Measurements from ENCODE around the gene MSI2. TPM values are rescaled to one million over a fixed set of nuclear protein-coding genes. Genes with fewer than 3 reads are reported as not detected.

Gene MSI2
- total RNA-seq, 4 donors from 2014 or later, result 60.7 to 101 (median 70.9) TPM

DNA sequence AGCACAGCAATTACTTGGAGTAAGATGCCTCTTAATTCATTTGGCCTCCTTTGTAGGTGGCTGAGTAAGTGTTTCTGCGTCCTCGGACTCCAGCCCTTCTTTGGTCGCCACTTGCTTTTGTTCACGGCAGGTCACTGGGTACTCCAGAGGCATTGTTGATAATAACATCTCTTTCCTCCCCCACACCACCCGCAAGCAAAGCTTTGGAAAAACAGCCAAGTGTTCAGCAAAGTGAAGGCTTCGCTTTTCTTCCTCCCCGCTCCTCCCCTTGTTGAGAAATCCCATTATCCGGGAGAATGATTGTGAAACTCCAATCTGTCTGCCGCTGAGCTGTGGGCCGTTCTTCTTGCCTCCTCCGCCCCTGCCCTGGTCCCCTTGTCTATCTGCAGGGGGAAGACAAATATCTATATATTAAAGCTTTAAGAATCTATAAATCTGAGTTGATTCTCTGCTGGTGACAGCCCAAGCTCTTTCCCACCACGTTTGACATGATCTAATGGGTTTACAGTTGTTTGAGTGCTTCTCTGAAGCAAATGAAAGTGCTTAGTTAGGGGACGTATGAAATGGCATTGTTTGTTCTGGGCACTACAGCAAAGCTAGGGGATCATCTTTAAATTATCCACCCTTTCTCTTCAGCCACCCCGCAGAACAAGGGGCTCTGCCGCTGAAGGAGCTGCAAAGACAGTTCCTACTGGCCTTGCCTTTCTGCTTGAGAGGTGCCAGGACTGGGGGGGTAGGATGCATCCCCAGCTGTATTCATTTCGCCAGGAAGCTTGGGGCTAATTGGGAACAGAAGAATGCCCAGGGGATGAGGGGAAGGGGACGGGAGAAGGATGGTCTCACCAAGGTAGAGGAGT, 321.7 kb downstream of the MSI2 start:
- intact Hi-C loops (cut with DNase I), result no loop called here

DNA sequence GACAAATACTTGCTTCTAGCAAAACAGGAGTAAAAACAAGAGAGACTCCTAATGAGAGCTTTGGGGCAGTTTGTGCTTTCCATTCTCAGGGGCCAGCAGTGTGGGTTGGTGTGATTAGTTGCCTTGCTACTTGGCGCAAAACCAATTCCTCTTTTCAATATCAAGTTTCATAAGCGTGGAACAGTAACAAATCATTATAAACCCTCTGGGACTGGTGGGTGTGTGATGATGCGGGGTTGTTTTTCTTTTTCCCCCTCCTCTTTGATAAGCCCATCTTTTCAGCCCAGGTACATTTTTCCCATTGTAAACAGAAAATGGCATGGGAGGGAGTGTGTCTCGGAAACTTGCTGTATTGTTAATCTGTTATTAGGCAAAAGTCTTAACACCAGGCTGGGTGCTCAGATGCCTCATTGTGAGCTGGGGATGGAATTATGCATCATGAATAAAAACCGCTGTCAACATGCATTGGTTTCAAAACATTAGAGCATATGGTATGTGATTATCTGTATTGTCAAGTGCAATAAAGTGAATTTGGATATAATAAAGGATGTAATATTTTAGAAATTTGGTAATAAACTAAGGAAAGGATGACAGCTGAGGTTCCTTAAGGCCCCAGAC, 322.4 kb downstream of the MSI2 start:
- intact Hi-C loops (cut with DNase I), result no loop called here
- WGBS, 2 donors, result 82 to 86% methylated on average over 5 of the region's 5 CpGs
- peaks cover 7 to 18% of the 10 kb centered on the region in 2 donors for H3K4me1 ChIP-seq
- DNase-seq, result no peak
- peak overlapping the region in 1 of 3 donors; percentile 70 for H3K27ac ChIP-seq
- H3K4me3 ChIP-seq (replicated peaks in 1 of 3), result no peak overlapping the region
- no peaks in the 10 kb centered on the region for H3K27me3 ChIP-seq
- no peaks in the 10 kb centered on the region for H3K9me3 ChIP-seq
- TF ChIP-seq POLR2A (IDR thresholded peaks at IDR 0.05), result no peak
- TF ChIP-seq, protein P1, sequence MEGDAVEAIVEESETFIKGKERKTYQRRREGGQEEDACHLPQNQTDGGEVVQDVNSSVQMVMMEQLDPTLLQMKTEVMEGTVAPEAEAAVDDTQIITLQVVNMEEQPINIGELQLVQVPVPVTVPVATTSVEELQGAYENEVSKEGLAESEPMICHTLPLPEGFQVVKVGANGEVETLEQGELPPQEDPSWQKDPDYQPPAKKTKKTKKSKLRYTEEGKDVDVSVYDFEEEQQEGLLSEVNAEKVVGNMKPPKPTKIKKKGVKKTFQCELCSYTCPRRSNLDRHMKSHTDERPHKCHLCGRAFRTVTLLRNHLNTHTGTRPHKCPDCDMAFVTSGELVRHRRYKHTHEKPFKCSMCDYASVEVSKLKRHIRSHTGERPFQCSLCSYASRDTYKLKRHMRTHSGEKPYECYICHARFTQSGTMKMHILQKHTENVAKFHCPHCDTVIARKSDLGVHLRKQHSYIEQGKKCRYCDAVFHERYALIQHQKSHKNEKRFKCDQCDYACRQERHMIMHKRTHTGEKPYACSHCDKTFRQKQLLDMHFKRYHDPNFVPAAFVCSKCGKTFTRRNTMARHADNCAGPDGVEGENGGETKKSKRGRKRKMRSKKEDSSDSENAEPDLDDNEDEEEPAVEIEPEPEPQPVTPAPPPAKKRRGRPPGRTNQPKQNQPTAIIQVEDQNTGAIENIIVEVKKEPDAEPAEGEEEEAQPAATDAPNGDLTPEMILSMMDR (IDR thresholded peaks at IDR 0.05), result no peak
- no peaks in the 10 kb centered on the region for H3K36me3 ChIP-seq

More for the DNA sequence above, 321.7 kb downstream of the MSI2 start:
- Histone ChIP-seq H3K36me3 (no peaks in the 10 kb centered on the region), H3K9me3 (no peaks in the 10 kb centered on the region), H3K27ac (peak overlapping the region; percentile 55 to 70 (median 60)), H3K27me3 (no peaks in the 10 kb centered on the region), H3K4me1 (peaks cover 7 to 19% of the 10 kb centered on the region in 2 donors), H3K4me3 (replicated peaks in 1 of 3) (no peak overlapping the region)
- DNase-seq, result peak; percentile 76 to 83
- peak in 1 of 2 donors; percentile 14 for TF ChIP-seq POLR2A (IDR thresholded peaks at IDR 0.05)
- TF ChIP-seq, protein P1 (IDR thresholded peaks at IDR 0.05), result no peak
- WGBS, 2 donors, result 28 to 33% methylated on average over 17 of the region's 17 CpGs

DNA sequence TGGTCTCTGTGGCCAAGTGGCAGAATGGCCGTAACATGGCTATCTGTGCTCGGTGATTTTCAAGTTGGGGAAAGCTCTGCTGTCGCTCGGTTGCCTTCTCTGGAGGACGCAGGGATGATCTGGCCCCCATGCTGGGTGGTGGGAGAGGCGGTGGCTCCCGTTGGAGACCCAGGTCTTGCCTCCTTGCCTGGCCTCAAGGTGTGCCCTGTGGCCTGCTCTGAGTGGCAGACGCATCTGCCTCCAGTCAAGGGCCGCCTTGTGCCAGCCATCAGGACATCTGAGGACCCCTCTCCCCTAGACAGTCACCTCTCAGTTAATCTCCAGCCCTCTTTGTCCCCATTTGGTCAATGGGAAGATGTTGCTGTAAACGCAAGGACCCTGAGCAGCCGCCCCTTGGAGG, 322.9 kb downstream of the MSI2 start:
- no peaks in the 10 kb centered on the region for H3K36me3 ChIP-seq
- WGBS, 2 donors, result 94 to 97% methylated on average over 11 of the region's 11 CpGs
- DNase-seq, result no peak
- TF ChIP-seq, protein P1 (IDR thresholded peaks at IDR 0.05), result no peak
- no peak for TF ChIP-seq POLR2A (IDR thresholded peaks at IDR 0.05)
- no peaks in the 10 kb centered on the region for H3K9me3 ChIP-seq
- intact Hi-C loops (cut with DNase I), result no loop called here
- no peak overlapping the region for H3K4me3 ChIP-seq (replicated peaks in 1 of 3)
- no peaks in the 10 kb centered on the region for H3K27me3 ChIP-seq
- peaks cover 7 to 13% of the 10 kb centered on the region in 2 donors for H3K4me1 ChIP-seq
- H3K27ac ChIP-seq, result no peak overlapping the region

DNA sequence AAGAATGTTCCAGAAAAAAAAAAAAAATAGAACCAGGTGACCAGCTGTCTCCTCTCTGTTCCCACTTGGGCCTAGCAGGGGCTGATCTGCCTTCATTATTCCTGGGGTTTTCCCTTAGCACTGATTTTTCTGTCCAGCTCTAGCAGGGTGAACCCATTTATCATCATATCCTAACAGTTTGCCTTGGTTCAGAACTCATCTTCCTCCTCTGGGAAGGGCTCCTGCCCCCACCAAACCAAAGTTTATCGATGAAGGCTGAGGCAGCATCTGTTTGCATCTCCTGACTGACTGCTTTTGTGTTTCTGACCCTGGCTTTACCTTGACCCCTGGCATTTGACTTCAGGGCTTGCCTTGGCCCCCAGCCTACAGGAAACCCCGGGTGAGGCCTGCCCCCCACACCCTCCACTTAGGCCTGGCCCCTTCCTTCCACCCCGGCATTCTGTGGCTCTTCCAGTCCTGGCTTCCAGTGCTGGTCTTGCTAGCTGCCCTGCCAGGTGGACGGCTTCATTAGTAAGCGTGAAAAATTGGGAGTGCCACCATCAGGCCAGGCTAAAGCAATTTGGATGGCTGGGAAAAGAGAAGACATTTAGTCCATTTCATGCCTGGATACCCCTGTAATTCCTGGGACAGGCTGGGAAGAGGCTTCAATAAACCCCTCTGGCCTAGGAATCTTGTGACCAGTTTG, 323.9 kb downstream of the MSI2 start:
- no peak for DNase-seq
- H3K27me3 ChIP-seq, result no peaks in the 10 kb centered on the region
- no peak overlapping the region for H3K27ac ChIP-seq
- no peak overlapping the region for H3K4me3 ChIP-seq (replicated peaks in 1 of 3)
- no peaks in the 10 kb centered on the region for H3K36me3 ChIP-seq
- H3K9me3 ChIP-seq, result no peaks in the 10 kb centered on the region
- TF ChIP-seq, protein P1 (IDR thresholded peaks at IDR 0.05), result no peak
- peaks cover 7 to 11% of the 10 kb centered on the region in 2 donors for H3K4me1 ChIP-seq
- intact Hi-C loops (cut with DNase I), result no loop called here
- WGBS, 2 donors, result 73 to 79% methylated on average over 5 of the region's 5 CpGs

Data from thyroid gland (tissue), 4 donors.